Lower leg skin (tissue), 4 donors: ENCODE results near the gene TBC1D22A. TPM values are rescaled to one million over a fixed set of nuclear protein-coding genes. Genes with fewer than 3 reads are reported as not detected.
A peak's percentile ranks its signal among the peaks of the same experiment; 100 is the strongest.

ENCODE experiments used
- DNase-seq, 2 donors: peaks; one replicate each; pipeline ENCODE4 v3.0.0-alpha.2; 2019; ENCODE audit warnings: low spot score in 2 of 2
- H3K4me3 ChIP-seq: fragments of 200-600 bp; sonication (generic); 2 replicates; pipeline ENCODE4 v1.5.1; 2017; ENCODE audit warnings: mild to moderate bottlenecking, low read depth; ENCODE audit not compliant: poor library complexity, severe bottlenecking
- CTCF ChIP-seq, 3 donors: fragments of 450-650 bp; IDR thresholded peaks; one replicate each; pipeline ENCODE4 v1.5.1; 2016; ENCODE audit warnings: antibody characterized with exemption in 3 of 3, mild to moderate bottlenecking in 3 of 3, moderate library complexity in 2 of 3
- POLR2A ChIP-seq, 2 donors: fragments of 450-650 bp; IDR thresholded peaks; one replicate each; pipeline ENCODE4 v1.6.1; 2016 to 2017; ENCODE audit warnings: antibody characterized with exemption in 2 of 2, mild to moderate bottlenecking in 1 of 2, moderate library complexity in 1 of 2
- WGBS, 2 donors: methylation state at CpG; one replicate each; pipeline ENCODE4 v1.1.5; 2018; 5-methylcytosine and 5-hydroxymethylcytosine counted together
- intact Hi-C: fragments of 100-400 bp; cut with DNase I; formaldehyde crosslinking; loops from one replicate; pipeline ENCODE4 v1.15.0; 2023; ENCODE audit warnings: low total_unique reads
- total RNA-seq, 4 donors: library from RNA; depleted of rRNA; stranded (reverse); fragments of >200 nt; gene quantifications; one replicate each; pipeline ENCODE4 v1.1.0, GENCODE V29; 2016

TBC1D22A gene
- total RNA-seq, 4 donors from 2014 or later: 21.8 to 32.3 (median 31.6) TPM

- DNase-seq: peak in 1 of 2 donors; percentile 74
- WGBS, 2 donors: 83 to 91% methylated on average over 12 of the region's 12 CpGs
- TF ChIP-seq CTCF (IDR thresholded peaks at IDR 0.05): no peak
- TF ChIP-seq POLR2A (IDR thresholded peaks at IDR 0.05): no peak
- intact Hi-C loops: no loop called here
- H3K4me3 ChIP-seq: no peak overlapping the region
Measured at GRCh38 chr22:46951350-46951749, 188.9 kb downstream of the TBC1D22A start.

GRCh38 chr22:46951973-46952372 is 189.5 kb downstream of the TBC1D22A start:
- TF ChIP-seq POLR2A (IDR thresholded peaks at IDR 0.05): no peak
- TF ChIP-seq CTCF (IDR thresholded peaks at IDR 0.05): no peak
- DNase-seq: peak in 1 of 2 donors; percentile 64
- WGBS, 2 donors: 87 to 88% methylated on average over 7 of the region's 7 CpGs
- intact Hi-C loops: no loop called here
- no peak overlapping the region for H3K4me3 ChIP-seq

- TF ChIP-seq POLR2A (IDR thresholded peaks at IDR 0.05) (no peak), CTCF (IDR thresholded peaks at IDR 0.05) (no peak)
Measured at GRCh38 chr22:46953968-46954765, 191.7 kb downstream of the TBC1D22A start.

GRCh38 chr22:46954781-46955180 is 192.3 kb downstream of the TBC1D22A start:
- DNase-seq: no peak
- intact Hi-C loops: no loop called here
- no peak for TF ChIP-seq POLR2A (IDR thresholded peaks at IDR 0.05)
- no peak for TF ChIP-seq CTCF (IDR thresholded peaks at IDR 0.05)
- 93 to 97% methylated on average over 7 of the region's 7 CpGs for WGBS, 2 donors
- no peak overlapping the region for H3K4me3 ChIP-seq

More at GRCh38 chr22:46953968-46954765, 191.7 kb downstream of the TBC1D22A start:
- intact Hi-C loops: no loop called here
- no peak for DNase-seq
- no peak overlapping the region for H3K4me3 ChIP-seq
- 93 to 94% methylated on average over 18 of the region's 18 CpGs for WGBS, 2 donors

- peak in 1 of 2 donors; percentile 60 for DNase-seq
- intact Hi-C loops: no loop called here
- 93 to 95% methylated on average over 18 to 19 of the region's 19 CpGs for WGBS, 2 donors
- H3K4me3 ChIP-seq: no peak overlapping the region
- TF ChIP-seq CTCF (IDR thresholded peaks at IDR 0.05): no peak
- TF ChIP-seq POLR2A (IDR thresholded peaks at IDR 0.05): no peak
Measured at GRCh38 chr22:46956498-46957215, 194.2 kb downstream of the TBC1D22A start.
